HUES48 (cell line): ENCODE results near the gene VNN1.

Experiments
- H3K27ac ChIP-seq: one replicate; pipeline ENCODE4 v1.7.0; 2013; ENCODE audit warnings: low read depth, low read length, inconsistent platforms
- H3K27me3 ChIP-seq: 2 replicates; pipeline ENCODE4 v1.6.1; 2013; ENCODE audit warnings: mild to moderate bottlenecking, low read length; ENCODE audit not compliant: control insufficient read depth, insufficient read depth
- H3K36me3 ChIP-seq: 2 replicates; pipeline ENCODE4 v1.6.1; 2013; ENCODE audit warnings: low read length; ENCODE audit not compliant: control insufficient read depth, insufficient read depth
- H3K4me1 ChIP-seq: 2 replicates; pipeline ENCODE4 v1.6.1; 2013; ENCODE audit warnings: mild to moderate bottlenecking, low read length; ENCODE audit not compliant: control insufficient read depth, insufficient read depth
- H3K4me3 ChIP-seq: 2 replicates; pipeline ENCODE4 v1.5.1; 2013; ENCODE audit warnings: mild to moderate bottlenecking, low read depth, low read length
- H3K9ac ChIP-seq: 2 replicates; pipeline ENCODE4 v1.6.1; 2013; ENCODE audit warnings: mild to moderate bottlenecking, low read depth, low read length, moderate library complexity
- H3K9me3 ChIP-seq: 2 replicates; pipeline ENCODE4 v1.6.1; 2013; ENCODE audit warnings: low read length; ENCODE audit not compliant: control insufficient read depth, insufficient read depth

Gene VNN1, protein sequence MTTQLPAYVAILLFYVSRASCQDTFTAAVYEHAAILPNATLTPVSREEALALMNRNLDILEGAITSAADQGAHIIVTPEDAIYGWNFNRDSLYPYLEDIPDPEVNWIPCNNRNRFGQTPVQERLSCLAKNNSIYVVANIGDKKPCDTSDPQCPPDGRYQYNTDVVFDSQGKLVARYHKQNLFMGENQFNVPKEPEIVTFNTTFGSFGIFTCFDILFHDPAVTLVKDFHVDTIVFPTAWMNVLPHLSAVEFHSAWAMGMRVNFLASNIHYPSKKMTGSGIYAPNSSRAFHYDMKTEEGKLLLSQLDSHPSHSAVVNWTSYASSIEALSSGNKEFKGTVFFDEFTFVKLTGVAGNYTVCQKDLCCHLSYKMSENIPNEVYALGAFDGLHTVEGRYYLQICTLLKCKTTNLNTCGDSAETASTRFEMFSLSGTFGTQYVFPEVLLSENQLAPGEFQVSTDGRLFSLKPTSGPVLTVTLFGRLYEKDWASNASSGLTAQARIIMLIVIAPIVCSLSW

DNA sequence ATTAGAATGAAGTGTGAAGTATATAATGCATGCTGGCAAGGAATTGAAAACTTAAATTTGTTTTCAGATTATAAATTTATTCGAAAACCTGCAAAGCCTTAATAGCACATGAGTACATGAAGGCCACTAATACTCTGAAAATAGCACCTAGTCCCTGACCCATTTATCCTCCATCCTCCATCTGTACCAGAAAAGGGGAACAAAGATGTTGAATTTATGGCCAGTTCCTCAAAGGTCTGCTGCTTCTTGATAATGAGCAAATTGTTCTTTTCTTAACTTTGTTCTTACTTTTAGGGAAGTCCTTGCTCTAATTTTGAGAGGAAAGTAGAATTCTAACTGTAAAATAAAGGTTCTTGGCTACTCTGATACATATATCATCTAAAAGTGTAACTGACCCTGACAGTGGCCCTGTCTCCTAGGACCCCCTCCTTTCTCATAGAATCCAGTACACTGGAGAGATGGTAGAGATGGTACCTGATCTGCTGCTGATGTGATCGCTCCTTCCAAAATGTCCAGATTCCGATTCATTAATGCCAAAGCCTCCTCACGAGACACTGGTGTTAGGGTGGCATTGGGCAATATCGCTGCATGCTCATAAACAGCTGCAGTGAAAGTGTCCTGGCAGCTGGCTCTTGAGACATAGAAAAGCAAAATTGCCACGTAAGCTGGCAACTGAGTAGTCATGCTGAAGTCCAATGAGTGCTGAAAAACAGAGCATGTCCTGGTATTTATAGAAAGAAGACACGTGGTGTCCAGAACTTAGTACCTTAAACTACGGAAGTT lies at the start of gene VNN1:
VNN1 (minus strand) TSS at position 704 of the 783 bp plus-strand sequence; CDS start at position 684, 20 bp downstream.
- no peak within 1 kb of the TSS for H3K4me3 ChIP-seq
- no peak within 1 kb of the TSS for H3K9ac ChIP-seq
- H3K36me3 ChIP-seq, result no peaks in the 10 kb centered on the region
- no peak within 1 kb of the TSS for H3K27ac ChIP-seq
- no peaks in the 10 kb centered on the region for H3K4me1 ChIP-seq
- no peaks in the 10 kb centered on the region for H3K27me3 ChIP-seq
- H3K9me3 ChIP-seq, result no peaks in the 10 kb centered on the region

DNA sequence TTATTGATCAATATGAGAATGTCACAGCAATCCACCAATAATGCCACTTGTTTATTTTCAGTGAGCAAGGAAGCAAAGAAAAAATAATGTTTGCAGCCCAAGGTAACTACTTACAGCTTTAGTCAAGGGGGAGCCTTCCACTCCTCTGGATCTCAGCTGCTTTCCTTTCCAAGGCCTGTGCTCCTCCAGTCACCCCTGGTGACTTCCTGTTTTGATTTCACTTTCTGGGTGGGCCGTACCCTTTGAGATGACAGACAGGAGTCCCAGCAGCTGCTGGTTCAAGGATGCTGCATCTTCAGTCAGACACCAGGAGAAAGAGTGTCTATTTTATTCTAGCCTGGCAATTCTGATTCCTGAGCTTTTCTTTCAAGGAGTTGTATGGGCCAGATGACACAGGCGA lies 49.4 kb upstream of the VNN1 start:
- Histone ChIP-seq H3K27ac (no peak overlapping the region), H3K9me3 (no peaks in the 10 kb centered on the region), H3K27me3 (no peaks in the 10 kb centered on the region), H3K9ac (no peak overlapping the region), H3K36me3 (no peaks in the 10 kb centered on the region), H3K4me1 (no peaks in the 10 kb centered on the region), H3K4me3 (no peak overlapping the region)

DNA sequence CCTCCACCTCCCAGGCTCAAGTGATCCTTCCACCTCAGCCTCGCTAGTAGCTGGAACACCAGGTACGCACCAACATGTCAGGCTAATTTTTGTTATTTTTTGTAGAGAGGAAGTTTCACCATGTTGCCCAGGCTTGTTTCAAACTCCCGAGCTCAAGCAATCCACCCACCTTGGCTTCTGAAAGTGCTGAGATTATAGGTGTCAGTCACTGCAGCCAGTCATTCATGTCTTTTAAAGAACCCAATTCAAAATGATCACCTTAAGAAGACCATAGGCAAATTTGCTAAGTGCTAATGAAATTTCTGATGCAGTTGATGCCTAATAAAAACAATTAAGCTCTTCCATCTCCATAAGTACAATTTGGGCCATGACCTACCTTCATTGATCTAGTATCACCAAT lies 46.4 kb upstream of the VNN1 start:
- Histone ChIP-seq H3K4me3 (no peak overlapping the region), H3K4me1 (no peaks in the 10 kb centered on the region), H3K27me3 (no peaks in the 10 kb centered on the region), H3K36me3 (no peaks in the 10 kb centered on the region), H3K9me3 (no peaks in the 10 kb centered on the region), H3K27ac (no peak overlapping the region), H3K9ac (no peak overlapping the region)

DNA sequence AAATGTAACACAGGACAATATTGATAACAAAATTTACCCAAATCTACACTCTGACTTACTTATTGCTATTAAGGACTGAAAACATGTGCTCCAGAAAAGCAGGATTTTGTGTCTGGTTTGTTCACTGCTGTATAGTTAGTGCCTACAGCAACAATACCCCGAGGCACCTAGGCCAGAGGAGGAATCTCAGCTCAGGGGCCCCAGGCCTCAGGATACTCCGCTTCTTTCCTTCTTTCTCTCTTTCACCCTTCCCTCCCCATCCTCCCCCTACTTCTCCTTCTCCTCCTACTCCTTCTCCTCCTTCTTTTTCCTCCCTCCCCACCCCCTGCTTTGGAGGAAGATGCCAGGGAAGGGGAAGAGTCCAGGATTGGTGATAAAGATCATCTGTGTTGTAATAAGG lies 44.8 kb upstream of the VNN1 start:
- Histone ChIP-seq H3K27me3 (no peaks in the 10 kb centered on the region), H3K36me3 (no peaks in the 10 kb centered on the region), H3K4me1 (no peaks in the 10 kb centered on the region), H3K9me3 (no peaks in the 10 kb centered on the region), H3K27ac (no peak overlapping the region), H3K9ac (no peak overlapping the region), H3K4me3 (no peak overlapping the region)

DNA sequence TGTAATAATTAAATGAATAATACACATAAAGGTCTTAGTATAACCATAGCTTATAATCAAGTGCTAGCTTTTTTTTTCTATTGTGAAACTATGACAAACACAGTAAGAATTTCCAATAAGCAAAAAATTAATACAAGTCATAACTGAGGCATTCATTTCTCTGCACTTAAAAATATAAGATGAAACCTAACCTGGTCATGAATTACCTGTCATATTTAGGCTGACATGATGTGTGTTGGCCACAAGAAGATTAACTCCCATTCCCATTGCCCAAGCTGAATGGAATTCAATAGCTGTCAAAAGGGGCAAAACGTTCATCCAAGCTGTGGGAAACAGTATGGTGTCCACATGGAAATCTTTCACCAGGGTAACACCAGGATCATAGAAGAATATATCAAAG lies 38.4 kb upstream of the VNN1 start:
- H3K9me3 ChIP-seq, result no peaks in the 10 kb centered on the region
- no peaks in the 10 kb centered on the region for H3K27me3 ChIP-seq
- no peaks in the 10 kb centered on the region for H3K36me3 ChIP-seq
- H3K9ac ChIP-seq, result no peak overlapping the region
- H3K4me1 ChIP-seq, result no peaks in the 10 kb centered on the region
- no peak overlapping the region for H3K4me3 ChIP-seq
- no peak overlapping the region for H3K27ac ChIP-seq

DNA sequence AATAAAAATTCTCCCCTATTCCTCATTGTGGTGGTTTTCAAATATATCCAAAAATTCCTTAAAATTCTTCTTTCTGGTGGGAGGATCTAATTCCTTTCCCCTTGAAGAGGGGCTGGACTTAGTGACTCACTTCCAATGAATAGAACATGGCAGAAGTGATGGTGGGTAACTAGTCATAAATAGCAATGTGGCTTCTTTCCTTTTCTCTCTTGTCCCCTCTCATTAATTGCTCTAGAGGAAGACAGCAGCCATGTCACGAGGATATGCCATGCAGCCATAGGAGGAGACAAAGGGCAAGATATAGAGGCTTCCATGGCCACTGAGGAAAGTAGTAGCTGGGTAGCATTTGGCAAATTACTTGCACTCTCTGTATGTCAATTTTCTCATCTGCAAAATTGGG lies 38.0 kb upstream of the VNN1 start:
- Histone ChIP-seq H3K9me3 (no peaks in the 10 kb centered on the region), H3K36me3 (no peaks in the 10 kb centered on the region), H3K9ac (no peak overlapping the region), H3K27me3 (no peaks in the 10 kb centered on the region), H3K27ac (no peak overlapping the region), H3K4me3 (no peak overlapping the region), H3K4me1 (no peaks in the 10 kb centered on the region)

DNA sequence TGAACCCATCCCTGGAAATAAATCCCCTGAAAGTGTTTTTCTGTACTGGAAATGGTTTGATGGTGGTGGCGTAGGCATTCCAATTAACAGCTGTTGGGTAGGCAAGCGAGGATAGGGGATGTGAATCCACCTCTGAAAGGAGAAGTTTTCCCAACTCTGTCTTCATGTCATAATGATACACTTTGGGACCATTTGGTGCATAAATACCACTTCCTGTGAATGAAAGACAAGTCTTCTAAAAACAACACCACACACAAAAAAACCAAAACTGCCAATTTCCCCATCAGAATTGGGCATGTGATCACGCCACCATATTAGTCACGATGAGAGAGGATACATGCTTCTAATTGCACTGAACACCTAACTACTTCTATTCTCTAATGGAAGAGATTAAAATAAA lies 37.5 kb upstream of the VNN1 start:
- no peak overlapping the region for H3K4me3 ChIP-seq
- no peak overlapping the region for H3K9ac ChIP-seq
- H3K27ac ChIP-seq, result no peak overlapping the region
- no peaks in the 10 kb centered on the region for H3K4me1 ChIP-seq
- no peaks in the 10 kb centered on the region for H3K36me3 ChIP-seq
- H3K27me3 ChIP-seq, result no peaks in the 10 kb centered on the region
- no peaks in the 10 kb centered on the region for H3K9me3 ChIP-seq

DNA sequence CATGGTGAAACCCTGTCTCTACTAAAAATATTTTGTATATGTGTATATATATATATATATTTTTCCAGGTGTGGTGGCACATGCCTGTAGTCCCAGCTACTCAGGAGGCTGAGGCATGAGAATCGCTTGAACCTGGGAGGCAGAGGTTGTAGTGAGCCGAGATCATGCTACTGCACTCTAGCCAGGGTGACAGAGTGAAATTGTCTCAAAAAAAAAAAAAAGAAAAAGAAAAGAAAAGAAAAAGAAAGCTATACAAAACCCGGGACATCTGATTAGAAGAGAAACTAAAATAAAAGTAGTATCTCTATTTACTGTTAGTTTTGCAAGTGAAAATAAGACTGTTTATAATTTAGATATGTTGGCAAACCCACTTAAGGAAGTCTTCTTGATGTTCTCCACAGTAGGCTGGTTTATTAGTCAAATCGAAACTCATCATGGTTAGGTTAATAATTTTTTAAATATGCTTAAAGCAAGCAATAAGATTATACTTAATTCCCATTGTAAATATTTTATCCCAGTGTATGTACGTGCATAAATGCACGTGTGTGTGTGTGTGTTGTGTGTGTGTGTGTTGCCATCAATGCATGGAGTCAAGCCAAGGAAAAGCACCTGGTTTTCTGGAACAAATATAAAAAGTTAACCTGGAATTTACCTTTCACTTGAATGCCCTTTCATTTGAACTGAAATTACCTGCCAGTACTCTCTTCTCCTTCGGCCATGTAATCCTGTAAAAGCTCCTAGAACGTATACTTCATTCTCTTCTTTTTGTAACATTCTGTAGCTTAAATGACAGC lies 36.8 kb upstream of the VNN1 start:
- Histone ChIP-seq H3K4me1 (no peaks in the 10 kb centered on the region), H3K9me3 (no peaks in the 10 kb centered on the region), H3K4me3 (no peak overlapping the region), H3K9ac (no peak overlapping the region), H3K27me3 (no peaks in the 10 kb centered on the region), H3K36me3 (no peaks in the 10 kb centered on the region), H3K27ac (no peak overlapping the region)

DNA sequence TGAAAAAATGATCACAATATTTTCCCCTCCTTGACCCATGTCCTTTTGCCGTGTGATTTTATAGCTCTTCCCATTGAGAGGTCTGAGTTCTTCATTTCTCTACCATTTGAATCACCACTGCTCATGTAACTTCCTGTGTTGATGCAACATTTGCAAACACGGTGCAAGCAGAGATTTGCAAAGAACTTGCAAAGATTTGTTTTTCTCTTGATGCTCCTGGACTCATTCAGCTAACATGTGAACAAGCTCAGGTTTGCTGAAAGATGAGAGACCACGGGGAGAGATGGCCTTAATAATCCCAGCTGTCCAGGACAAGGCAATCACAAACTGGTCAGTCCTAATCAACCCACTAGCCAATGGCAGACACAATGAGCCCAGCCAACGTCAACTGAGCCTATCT lies 35.3 kb upstream of the VNN1 start:
- Histone ChIP-seq H3K4me3 (no peak overlapping the region), H3K9ac (no peak overlapping the region), H3K27me3 (no peaks in the 10 kb centered on the region), H3K36me3 (no peaks in the 10 kb centered on the region), H3K27ac (no peak overlapping the region), H3K4me1 (no peaks in the 10 kb centered on the region), H3K9me3 (no peaks in the 10 kb centered on the region)

DNA sequence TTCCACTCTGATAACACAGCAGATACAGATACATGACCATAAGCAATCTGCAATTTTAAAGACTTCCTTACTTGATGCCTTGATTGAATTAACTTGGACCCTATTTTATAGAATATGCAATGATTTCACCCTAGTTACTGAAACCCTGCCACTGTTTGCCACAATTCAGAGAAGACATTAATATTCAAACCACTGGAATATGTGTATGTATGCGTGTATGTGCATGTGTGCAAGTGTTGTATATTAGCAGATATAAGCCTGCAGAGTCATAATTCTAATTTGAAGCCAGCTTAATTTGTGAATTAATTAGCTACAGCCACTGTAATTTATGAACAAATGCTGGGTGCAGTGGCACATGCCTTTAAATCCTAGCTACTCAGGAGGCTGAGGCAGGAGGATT lies 34.6 kb upstream of the VNN1 start:
- H3K4me3 ChIP-seq, result no peak overlapping the region
- H3K9me3 ChIP-seq, result no peaks in the 10 kb centered on the region
- no peak overlapping the region for H3K27ac ChIP-seq
- no peaks in the 10 kb centered on the region for H3K4me1 ChIP-seq
- no peaks in the 10 kb centered on the region for H3K36me3 ChIP-seq
- no peak overlapping the region for H3K9ac ChIP-seq
- no peaks in the 10 kb centered on the region for H3K27me3 ChIP-seq
